ENCODE results near the gene PCDH1. TPM values are rescaled to one million over a fixed set of nuclear protein-coding genes. Genes with fewer than 3 reads are reported as not detected.

The PCDH1 gene
- total and polyA plus RNA-seq, 3 donors from 2014 or later = 5.6 to 10.6 (median 9.6) TPM

DNA sequence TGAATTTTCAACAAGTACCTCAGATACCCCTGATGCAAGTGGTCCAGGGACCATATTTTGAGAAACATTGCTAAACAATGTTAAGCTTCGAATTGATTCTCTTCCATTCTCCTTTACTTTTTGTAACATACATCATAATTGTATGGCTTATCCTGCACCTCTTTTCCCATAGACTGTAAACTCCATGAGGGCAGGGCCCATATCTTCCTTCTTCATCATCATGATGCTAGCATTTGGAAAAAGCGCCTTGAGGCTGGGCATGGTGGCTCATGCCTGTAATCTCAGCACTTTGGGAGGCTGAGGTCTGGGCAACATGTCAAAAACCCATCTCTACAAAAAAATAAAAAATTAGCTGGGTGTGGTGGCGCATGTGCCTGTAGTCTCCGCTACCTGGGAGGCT lies 31.0 kb upstream of the PCDH1 start:
- TF ChIP-seq, protein P1, sequence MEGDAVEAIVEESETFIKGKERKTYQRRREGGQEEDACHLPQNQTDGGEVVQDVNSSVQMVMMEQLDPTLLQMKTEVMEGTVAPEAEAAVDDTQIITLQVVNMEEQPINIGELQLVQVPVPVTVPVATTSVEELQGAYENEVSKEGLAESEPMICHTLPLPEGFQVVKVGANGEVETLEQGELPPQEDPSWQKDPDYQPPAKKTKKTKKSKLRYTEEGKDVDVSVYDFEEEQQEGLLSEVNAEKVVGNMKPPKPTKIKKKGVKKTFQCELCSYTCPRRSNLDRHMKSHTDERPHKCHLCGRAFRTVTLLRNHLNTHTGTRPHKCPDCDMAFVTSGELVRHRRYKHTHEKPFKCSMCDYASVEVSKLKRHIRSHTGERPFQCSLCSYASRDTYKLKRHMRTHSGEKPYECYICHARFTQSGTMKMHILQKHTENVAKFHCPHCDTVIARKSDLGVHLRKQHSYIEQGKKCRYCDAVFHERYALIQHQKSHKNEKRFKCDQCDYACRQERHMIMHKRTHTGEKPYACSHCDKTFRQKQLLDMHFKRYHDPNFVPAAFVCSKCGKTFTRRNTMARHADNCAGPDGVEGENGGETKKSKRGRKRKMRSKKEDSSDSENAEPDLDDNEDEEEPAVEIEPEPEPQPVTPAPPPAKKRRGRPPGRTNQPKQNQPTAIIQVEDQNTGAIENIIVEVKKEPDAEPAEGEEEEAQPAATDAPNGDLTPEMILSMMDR (IDR thresholded peaks at IDR 0.05) = no peak
- no peak for TF ChIP-seq POLR2A (IDR thresholded peaks at IDR 0.05)
- no peak for DNase-seq
- Histone ChIP-seq H3K4me1 (no peaks in the 10 kb centered on the region), H3K4me3 (no peak overlapping the region), H3K36me3 (ENCODE audit: low read depth, missing control alignments) (no peaks in the 10 kb centered on the region), H3K27me3 (no peaks in the 10 kb centered on the region), H3K27ac (no peak overlapping the region), H3K9me3 (no peaks in the 10 kb centered on the region)
- 78 to 80% methylated on average over 4 of the region's 4 CpGs for WGBS, 2 donors
- intact Hi-C loops (cut with DNase I; ENCODE audit: low total_unique reads) = no loop called here

DNA sequence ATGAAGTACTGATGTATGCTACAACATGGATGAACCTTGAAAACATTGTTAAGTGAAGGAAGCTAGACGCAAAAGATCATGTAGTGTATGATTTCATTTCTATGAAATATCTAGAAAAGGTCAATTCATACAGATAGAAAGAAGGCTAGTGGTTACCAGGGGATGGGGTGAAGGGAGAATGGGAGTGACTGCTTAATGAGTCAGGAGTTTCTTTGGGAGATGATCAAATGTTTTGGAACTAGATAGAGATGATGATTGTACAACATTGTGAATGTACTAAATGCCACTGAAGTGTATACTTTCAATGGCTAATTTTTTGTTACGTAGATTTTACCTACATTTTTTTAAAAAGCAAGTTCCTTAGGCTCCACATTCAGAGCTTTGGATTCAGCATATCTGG lies 30.6 kb upstream of the PCDH1 start:
- Histone ChIP-seq H3K27ac (no peak overlapping the region), H3K36me3 (ENCODE audit: low read depth, missing control alignments) (no peaks in the 10 kb centered on the region), H3K27me3 (no peaks in the 10 kb centered on the region), H3K9me3 (no peaks in the 10 kb centered on the region), H3K4me3 (no peak overlapping the region), H3K4me1 (no peaks in the 10 kb centered on the region)
- intact Hi-C loops (cut with DNase I; ENCODE audit: low total_unique reads) = no loop called here
- DNase-seq = no peak
- TF ChIP-seq, protein P1 (IDR thresholded peaks at IDR 0.05) = no peak
- 92% methylated on average over 2 of the region's 2 CpGs for WGBS, 2 donors

DNA sequence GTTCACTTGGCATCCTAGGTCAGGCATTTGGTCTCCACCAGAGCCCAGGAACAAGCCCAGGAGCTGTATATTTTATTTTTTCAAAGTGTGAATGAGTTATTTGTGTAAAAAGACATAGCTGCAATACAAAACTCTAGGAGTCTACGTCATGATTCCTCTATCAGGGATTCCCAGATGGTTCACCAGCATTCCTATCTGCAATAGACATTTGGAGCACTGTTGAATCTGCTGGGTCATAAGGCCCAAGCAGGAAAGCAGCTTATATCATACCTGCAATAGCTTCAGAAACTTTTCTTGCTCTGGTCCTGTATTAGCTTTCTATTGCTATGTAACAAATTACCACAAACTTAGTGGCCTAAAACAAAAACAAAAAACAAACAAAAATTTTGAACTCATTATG lies 28.8 kb upstream of the PCDH1 start:
- Histone ChIP-seq H3K36me3 (ENCODE audit: low read depth, missing control alignments) (no peaks in the 10 kb centered on the region), H3K27me3 (no peaks in the 10 kb centered on the region), H3K9me3 (no peaks in the 10 kb centered on the region), H3K4me1 (peaks cover 8% of the 10 kb centered on the region), H3K4me3 (no peak overlapping the region), H3K27ac (no peak overlapping the region)
- 0% methylated on average over 1 of the region's 1 CpG for WGBS, 2 donors
- intact Hi-C loops (cut with DNase I; ENCODE audit: low total_unique reads) = no loop called here
- no peak for DNase-seq
- TF ChIP-seq, protein P1 (IDR thresholded peaks at IDR 0.05) = no peak
- TF ChIP-seq POLR2A (IDR thresholded peaks at IDR 0.05) = no peak

DNA sequence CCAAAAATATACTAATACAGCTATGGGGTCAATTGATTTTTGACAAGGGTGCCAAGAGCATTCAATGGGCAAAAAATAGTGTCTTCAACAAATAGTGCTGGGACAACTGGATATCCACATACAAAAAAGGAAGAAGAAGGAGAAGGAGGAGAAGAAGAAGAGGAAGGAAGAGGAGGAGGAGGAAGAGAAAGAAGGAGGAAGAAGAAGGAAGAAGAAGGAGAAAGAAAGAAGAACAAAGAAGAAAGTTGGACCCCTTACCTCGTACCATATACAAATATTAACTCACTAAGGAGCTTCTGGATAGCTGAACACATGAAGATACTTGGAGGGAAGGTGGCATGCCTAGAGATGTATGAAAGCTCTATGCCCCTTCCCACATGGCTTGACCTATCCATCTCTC lies 28.3 kb upstream of the PCDH1 start:
- no peaks in the 10 kb centered on the region for H3K9me3 ChIP-seq
- no peaks in the 10 kb centered on the region for H3K36me3 ChIP-seq (ENCODE audit: low read depth, missing control alignments)
- intact Hi-C loops (cut with DNase I; ENCODE audit: low total_unique reads) = no loop called here
- no peak overlapping the region for H3K4me3 ChIP-seq
- no peak for TF ChIP-seq POLR2A (IDR thresholded peaks at IDR 0.05)
- TF ChIP-seq, protein P1 (IDR thresholded peaks at IDR 0.05) = no peak
- no peak overlapping the region for H3K27ac ChIP-seq
- no peaks in the 10 kb centered on the region for H3K27me3 ChIP-seq
- WGBS, 2 donors = 0 to 50% methylated on average over 1 of the region's 1 CpG
- H3K4me1 ChIP-seq = peaks cover 9% of the 10 kb centered on the region
- DNase-seq = no peak

DNA sequence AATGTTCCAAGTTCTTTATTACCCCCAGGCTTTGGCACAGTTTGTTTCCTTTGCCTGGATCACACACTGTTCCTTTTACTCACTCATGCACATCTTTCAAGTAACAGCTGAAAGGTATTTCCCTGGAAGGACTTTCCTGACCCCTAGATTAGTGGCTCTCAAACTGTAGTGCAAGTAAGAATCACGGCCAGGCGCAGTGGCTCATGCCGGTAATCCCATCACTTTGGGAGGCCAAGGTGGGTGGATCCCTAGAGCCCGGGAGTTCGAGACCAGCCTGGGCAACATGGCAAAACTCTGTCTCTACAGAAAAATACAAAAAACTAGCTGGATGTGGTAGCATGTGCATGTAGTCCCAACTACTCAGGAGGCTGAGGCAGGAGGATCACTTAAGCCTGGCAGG lies 26.3 kb upstream of the PCDH1 start:
- TF ChIP-seq POLR2A (IDR thresholded peaks at IDR 0.05) = no peak
- TF ChIP-seq, protein P1 (IDR thresholded peaks at IDR 0.05) = no peak
- no peak for DNase-seq
- Histone ChIP-seq H3K27me3 (no peaks in the 10 kb centered on the region), H3K4me3 (no peak overlapping the region), H3K36me3 (ENCODE audit: low read depth, missing control alignments) (no peaks in the 10 kb centered on the region), H3K4me1 (peaks cover 9% of the 10 kb centered on the region), H3K9me3 (no peaks in the 10 kb centered on the region), H3K27ac (no peak overlapping the region)
- 57 to 58% methylated on average over 5 of the region's 5 CpGs for WGBS, 2 donors
- intact Hi-C loops (cut with DNase I; ENCODE audit: low total_unique reads) = no loop called here

Measured in testis (tissue), 3 donors.